ENCODE data around the gene KCNH5. TPM values are rescaled to one million over a fixed set of nuclear protein-coding genes. Genes with fewer than 3 reads are reported as not detected.

KCNH5 gene
- total and polyA plus RNA-seq, 2 of the 13 experiments (the other 11 are each of a cell fraction or from before 2014, with no cell fraction given): not detected

DNA sequence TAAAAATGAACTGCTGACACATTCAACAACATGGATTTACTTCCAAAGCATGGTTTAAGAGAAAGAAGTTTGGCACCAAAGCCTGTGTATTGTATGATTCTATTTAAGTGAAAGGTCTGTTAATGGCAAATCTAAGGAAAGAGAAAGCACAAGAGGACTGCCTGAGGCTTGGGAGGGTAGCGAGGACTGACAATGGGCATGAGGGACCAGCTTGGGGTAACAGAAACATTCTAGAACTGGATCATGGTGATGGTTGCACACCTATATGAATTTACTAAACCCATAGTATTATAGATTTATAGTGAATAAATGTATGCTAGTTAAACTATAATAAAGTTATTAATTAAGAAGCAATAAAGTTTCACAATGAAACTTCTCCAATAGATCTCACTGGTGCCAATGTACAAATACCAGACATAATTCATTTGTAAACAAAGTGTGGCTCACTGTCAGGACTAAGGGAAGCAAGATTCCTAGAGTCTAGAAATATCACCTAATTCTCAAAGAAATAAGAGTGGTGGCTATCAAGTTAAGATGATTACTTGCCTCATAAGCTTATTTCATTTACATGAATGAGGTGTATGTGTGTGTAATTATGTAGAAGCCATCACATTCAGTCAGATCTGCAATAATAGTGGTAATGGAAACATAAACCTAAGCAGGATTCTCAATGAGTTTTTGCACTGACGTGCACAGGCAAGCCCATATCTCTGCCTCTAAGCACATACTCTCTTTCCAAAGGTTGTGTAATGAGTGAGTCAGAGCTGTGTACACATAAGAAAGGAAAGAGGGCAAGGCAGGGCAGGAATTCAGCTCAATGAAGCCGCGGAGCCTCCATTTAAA, 353.4 kb downstream of the KCNH5 start (continued):
- TF ChIP-seq, protein P1, sequence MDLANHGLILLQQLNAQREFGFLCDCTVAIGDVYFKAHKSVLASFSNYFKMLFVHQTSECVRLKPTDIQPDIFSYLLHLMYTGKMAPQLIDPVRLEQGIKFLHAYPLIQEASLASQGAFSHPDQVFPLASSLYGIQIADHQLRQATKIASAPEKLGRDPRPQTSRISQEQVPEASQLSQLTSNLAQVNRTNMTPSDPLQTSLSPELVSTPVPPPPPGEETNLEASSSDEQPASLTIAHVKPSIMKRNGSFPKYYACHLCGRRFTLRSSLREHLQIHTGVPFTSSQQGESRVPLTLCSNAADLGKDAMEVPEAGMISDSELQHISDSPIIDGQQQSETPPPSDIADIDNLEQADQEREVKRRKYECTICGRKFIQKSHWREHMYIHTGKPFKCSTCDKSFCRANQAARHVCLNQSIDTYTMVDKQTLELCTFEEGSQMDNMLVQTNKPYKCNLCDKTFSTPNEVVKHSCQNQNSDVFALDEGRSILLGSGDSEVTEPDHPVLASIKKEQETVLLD (CRISPR knock-in tag; IDR thresholded peaks at IDR 0.05; ENCODE audit: low read depth): no peak
- TF ChIP-seq IKZF4 (CRISPR knock-in tag; IDR thresholded peaks at IDR 0.05; ENCODE audit: borderline replicate concordance, low read depth, not compliant biosample characterization) (no peak), PCBP2 (optimal IDR thresholded peaks at IDR 0.05; ENCODE audit: low read depth, low read length, poor library complexity, severe bottlenecking) (no peak), ZNF350 (CRISPR knock-in tag; IDR thresholded peaks at IDR 0.05; ENCODE audit: borderline replicate concordance, low read depth) (no peak), SMARCC2 (IDR thresholded peaks at IDR 0.05) (no peak; the same call in 1 of the 2 replicates), PHF21A (CRISPR knock-in tag; IDR thresholded peaks at IDR 0.05) (peak; percentile 70), ZBTB8A (CRISPR knock-in tag; IDR thresholded peaks at IDR 0.05; ENCODE audit: borderline replicate concordance, low read depth) (no peak), ZNF232 (CRISPR knock-in tag; IDR thresholded peaks at IDR 0.05; ENCODE audit: borderline replicate concordance) (no peak), GLI4 (CRISPR knock-in tag; IDR thresholded peaks at IDR 0.05; ENCODE audit: borderline replicate concordance) (no peak), ZNF792 (CRISPR knock-in tag; IDR thresholded peaks at IDR 0.05) (peak; percentile 99), XBP1 (CRISPR knock-in tag; IDR thresholded peaks at IDR 0.05) (no peak), HOXA5 (CRISPR knock-in tag; IDR thresholded peaks at IDR 0.05) (no peak), ZNF589 (CRISPR knock-in tag; conservative IDR thresholded peaks at IDR 0.05) (no peak), SMAD9 (CRISPR knock-in tag; IDR thresholded peaks at IDR 0.05) (no peak), MAFF (IDR thresholded peaks at IDR 0.05; ENCODE audit: low read depth, low read length) (no peak), CCAR2 (optimal IDR thresholded peaks at IDR 0.05; ENCODE audit: low read depth, low read length) (no peak), FOXA1 (IDR thresholded peaks at IDR 0.05) (peak; percentile 60; the same call in 1 of the 2 replicates), FOXA1 (CRISPR knock-in tag; IDR thresholded peaks at IDR 0.05) (peak; percentile 96), KDM6A (CRISPR knock-in tag; IDR thresholded peaks at IDR 0.05; ENCODE audit: low read depth) (peak; percentile 72), ZNF383 (CRISPR knock-in tag; IDR thresholded peaks at IDR 0.05; ENCODE audit: borderline replicate concordance) (no peak), GPN1 (CRISPR knock-in tag; IDR thresholded peaks at IDR 0.05; ENCODE audit: borderline replicate concordance) (no peak)
- TF ChIP-seq, protein P2, sequence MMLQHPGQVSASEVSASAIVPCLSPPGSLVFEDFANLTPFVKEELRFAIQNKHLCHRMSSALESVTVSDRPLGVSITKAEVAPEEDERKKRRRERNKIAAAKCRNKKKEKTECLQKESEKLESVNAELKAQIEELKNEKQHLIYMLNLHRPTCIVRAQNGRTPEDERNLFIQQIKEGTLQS (CRISPR knock-in tag; IDR thresholded peaks at IDR 0.05): peak; percentile 99
- TF ChIP-seq, protein P3, sequence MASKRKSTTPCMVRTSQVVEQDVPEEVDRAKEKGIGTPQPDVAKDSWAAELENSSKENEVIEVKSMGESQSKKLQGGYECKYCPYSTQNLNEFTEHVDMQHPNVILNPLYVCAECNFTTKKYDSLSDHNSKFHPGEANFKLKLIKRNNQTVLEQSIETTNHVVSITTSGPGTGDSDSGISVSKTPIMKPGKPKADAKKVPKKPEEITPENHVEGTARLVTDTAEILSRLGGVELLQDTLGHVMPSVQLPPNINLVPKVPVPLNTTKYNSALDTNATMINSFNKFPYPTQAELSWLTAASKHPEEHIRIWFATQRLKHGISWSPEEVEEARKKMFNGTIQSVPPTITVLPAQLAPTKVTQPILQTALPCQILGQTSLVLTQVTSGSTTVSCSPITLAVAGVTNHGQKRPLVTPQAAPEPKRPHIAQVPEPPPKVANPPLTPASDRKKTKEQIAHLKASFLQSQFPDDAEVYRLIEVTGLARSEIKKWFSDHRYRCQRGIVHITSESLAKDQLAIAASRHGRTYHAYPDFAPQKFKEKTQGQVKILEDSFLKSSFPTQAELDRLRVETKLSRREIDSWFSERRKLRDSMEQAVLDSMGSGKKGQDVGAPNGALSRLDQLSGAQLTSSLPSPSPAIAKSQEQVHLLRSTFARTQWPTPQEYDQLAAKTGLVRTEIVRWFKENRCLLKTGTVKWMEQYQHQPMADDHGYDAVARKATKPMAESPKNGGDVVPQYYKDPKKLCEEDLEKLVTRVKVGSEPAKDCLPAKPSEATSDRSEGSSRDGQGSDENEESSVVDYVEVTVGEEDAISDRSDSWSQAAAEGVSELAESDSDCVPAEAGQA (IDR thresholded peaks at IDR 0.05; ENCODE audit: low read depth): no peak
- TF ChIP-seq, protein P3 (CRISPR knock-in tag; IDR thresholded peaks at IDR 0.05; ENCODE audit: borderline replicate concordance): no peak
